ENCODE data around the gene BCL7C.

The BCL7C gene

DNA sequence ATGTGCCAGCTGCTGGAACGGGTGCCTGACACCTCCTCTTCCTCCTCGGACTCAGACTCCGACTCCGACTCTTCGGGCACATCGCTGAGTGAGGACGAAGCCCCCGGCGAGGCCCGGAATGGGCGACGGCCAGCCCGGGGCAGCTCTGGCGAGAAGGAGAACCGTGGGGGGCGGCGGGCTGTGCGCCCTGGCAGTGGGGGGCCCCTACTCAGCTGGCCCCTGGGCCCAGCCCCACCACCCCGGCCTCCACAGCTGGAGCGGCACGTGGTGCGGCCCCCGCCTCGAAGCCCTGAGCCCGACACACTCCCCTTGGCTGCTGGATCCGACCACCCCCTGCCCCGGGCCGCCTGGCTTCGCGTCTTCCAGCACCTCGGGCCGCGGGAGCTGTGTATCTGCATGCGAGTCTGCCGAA is 36.3 kb upstream of the BCL7C start:
- Histone ChIP-seq H3K79me2 (ENCODE audit: insufficient read depth, low read length) (no peaks in the 10 kb centered on the region), H3K4me1 (ENCODE audit: insufficient read depth, low read length, severe bottlenecking) (peaks cover 12% of the 10 kb centered on the region), H3F3A (ENCODE audit: insufficient read depth, low read length) (no peaks in the 10 kb centered on the region), H3K27me3 (ENCODE audit: insufficient read depth, low read length) (no peaks in the 10 kb centered on the region), H3K9ac (ENCODE audit: low read length) (no peak overlapping the region), H3K27ac (ENCODE audit: low read depth, low read length, poor library complexity, severe bottlenecking) (no peak overlapping the region), H3K4me2 (ENCODE audit: low read length) (no peak overlapping the region), H3K9me3 (ENCODE audit: low read length) (no peaks in the 10 kb centered on the region), H2AFZ (ENCODE audit: low read length) (no peak overlapping the region), H3K36me3 (ENCODE audit: insufficient read depth, low read length) (peaks cover 28% of the 10 kb centered on the region; the same call in 1 of the 2 replicates), H4K20me1 (ENCODE audit: insufficient read depth, low read length) (no peaks in the 10 kb centered on the region), H3K9me2 (ENCODE audit: low read depth, low read length) (no peaks in the 10 kb centered on the region), H3K4me3 (ENCODE audit: low read depth, low read length, poor library complexity, severe bottlenecking) (no peak overlapping the region)
- TF ChIP-seq EZH2 (IDR thresholded peaks at IDR 0.05; ENCODE audit: borderline replicate concordance, low read length), result no peak
- TF ChIP-seq, protein P1, sequence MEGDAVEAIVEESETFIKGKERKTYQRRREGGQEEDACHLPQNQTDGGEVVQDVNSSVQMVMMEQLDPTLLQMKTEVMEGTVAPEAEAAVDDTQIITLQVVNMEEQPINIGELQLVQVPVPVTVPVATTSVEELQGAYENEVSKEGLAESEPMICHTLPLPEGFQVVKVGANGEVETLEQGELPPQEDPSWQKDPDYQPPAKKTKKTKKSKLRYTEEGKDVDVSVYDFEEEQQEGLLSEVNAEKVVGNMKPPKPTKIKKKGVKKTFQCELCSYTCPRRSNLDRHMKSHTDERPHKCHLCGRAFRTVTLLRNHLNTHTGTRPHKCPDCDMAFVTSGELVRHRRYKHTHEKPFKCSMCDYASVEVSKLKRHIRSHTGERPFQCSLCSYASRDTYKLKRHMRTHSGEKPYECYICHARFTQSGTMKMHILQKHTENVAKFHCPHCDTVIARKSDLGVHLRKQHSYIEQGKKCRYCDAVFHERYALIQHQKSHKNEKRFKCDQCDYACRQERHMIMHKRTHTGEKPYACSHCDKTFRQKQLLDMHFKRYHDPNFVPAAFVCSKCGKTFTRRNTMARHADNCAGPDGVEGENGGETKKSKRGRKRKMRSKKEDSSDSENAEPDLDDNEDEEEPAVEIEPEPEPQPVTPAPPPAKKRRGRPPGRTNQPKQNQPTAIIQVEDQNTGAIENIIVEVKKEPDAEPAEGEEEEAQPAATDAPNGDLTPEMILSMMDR (IDR thresholded peaks at IDR 0.05; ENCODE audit: low read length), result no peak

DNA sequence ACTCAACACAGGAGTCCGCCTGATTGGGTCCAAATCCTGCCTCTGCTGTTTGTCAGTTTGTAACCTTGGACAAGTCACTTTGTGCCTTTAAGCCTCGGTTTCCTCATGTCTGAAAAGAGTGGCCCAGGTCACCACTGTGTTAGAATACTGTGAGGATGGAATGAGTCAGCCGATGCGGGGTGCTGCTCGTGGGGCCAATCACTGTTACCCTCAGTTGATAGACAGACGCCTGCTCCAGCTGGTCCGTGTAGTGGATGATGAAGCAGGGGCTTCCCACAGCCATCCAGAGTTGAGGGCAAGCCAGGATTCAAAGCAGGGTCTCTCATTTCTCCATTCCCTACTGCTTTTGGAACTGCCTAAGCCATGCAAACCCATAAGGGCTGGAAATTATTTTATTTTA is 35.3 kb upstream of the BCL7C start:
- no peak overlapping the region for H3K4me2 ChIP-seq (ENCODE audit: low read length)
- H3K4me3 ChIP-seq (ENCODE audit: low read depth, low read length, poor library complexity, severe bottlenecking), result no peak overlapping the region
- no peaks in the 10 kb centered on the region for H3K9me2 ChIP-seq (ENCODE audit: low read depth, low read length)
- H2AFZ ChIP-seq (ENCODE audit: low read length), result no peak overlapping the region
- no peaks in the 10 kb centered on the region for H4K20me1 ChIP-seq (ENCODE audit: insufficient read depth, low read length)
- H3K9ac ChIP-seq (ENCODE audit: low read length), result no peak overlapping the region
- no peaks in the 10 kb centered on the region for H3F3A ChIP-seq (ENCODE audit: insufficient read depth, low read length)
- peaks cover 28% of the 10 kb centered on the region; the same call in 1 of the 2 replicates for H3K36me3 ChIP-seq (ENCODE audit: insufficient read depth, low read length)
- H3K9me3 ChIP-seq (ENCODE audit: low read length), result no peaks in the 10 kb centered on the region
- no peak overlapping the region for H3K27ac ChIP-seq (ENCODE audit: low read depth, low read length, poor library complexity, severe bottlenecking)
- H3K79me2 ChIP-seq (ENCODE audit: insufficient read depth, low read length), result no peaks in the 10 kb centered on the region
- TF ChIP-seq, protein P1 (IDR thresholded peaks at IDR 0.05; ENCODE audit: low read length), result no peak
- TF ChIP-seq EZH2 (IDR thresholded peaks at IDR 0.05; ENCODE audit: borderline replicate concordance, low read length), result no peak
- peaks cover 22% of the 10 kb centered on the region for H3K4me1 ChIP-seq (ENCODE audit: insufficient read depth, low read length, severe bottlenecking)
- no peaks in the 10 kb centered on the region for H3K27me3 ChIP-seq (ENCODE audit: insufficient read depth, low read length)

DNA sequence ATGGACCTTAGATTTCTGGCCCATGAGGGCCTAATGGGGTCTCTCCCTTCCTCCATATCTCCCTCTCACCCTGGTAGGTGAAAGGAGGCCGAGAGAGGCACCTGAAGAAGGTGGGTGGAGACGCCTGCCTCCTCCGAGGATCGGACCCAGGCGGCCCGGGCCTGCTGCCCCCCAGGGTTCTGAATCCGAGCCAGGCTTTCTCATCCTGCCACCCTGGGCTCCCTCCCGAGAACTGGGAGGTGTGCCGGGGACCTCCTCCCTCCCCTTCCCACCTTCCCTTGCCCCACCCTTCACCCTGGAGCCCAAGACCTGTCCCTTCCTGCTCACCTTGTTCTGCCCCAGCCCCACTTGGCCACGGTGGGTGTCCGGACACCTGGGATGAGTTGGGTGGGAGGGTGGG is 34.5 kb upstream of the BCL7C start:
- Histone ChIP-seq H3K4me2 (ENCODE audit: low read length) (no peak overlapping the region), H3K4me3 (ENCODE audit: low read depth, low read length, poor library complexity, severe bottlenecking) (no peak overlapping the region), H3F3A (ENCODE audit: insufficient read depth, low read length) (no peaks in the 10 kb centered on the region), H3K36me3 (ENCODE audit: insufficient read depth, low read length) (peaks cover 28% of the 10 kb centered on the region; the same call in 1 of the 2 replicates), H3K27me3 (ENCODE audit: insufficient read depth, low read length) (no peaks in the 10 kb centered on the region), H3K9ac (ENCODE audit: low read length) (no peak overlapping the region), H3K9me2 (ENCODE audit: low read depth, low read length) (no peaks in the 10 kb centered on the region), H3K79me2 (ENCODE audit: insufficient read depth, low read length) (no peaks in the 10 kb centered on the region), H3K4me1 (ENCODE audit: insufficient read depth, low read length, severe bottlenecking) (peaks cover 22% of the 10 kb centered on the region), H3K9me3 (ENCODE audit: low read length) (no peaks in the 10 kb centered on the region), H4K20me1 (ENCODE audit: insufficient read depth, low read length) (no peaks in the 10 kb centered on the region), H2AFZ (ENCODE audit: low read length) (no peak overlapping the region), H3K27ac (ENCODE audit: low read depth, low read length, poor library complexity, severe bottlenecking) (no peak overlapping the region)
- no peak for TF ChIP-seq EZH2 (IDR thresholded peaks at IDR 0.05; ENCODE audit: borderline replicate concordance, low read length)
- TF ChIP-seq, protein P1 (IDR thresholded peaks at IDR 0.05; ENCODE audit: low read length), result no peak

All from OCI-LY1 (cell line).